Left colon (tissue), 2 donors: Measurements from ENCODE around the gene COL25A1. TPM values are rescaled to one million over a fixed set of nuclear protein-coding genes. Genes with fewer than 3 reads are reported as not detected.
"Not testable (repeated sequence)": the region's sequence is repeated elsewhere in the genome, so short reads cannot be mapped to it uniquely, and the experiment has no call there.

Experiments used
- ATAC-seq: fragments of 200-7000 bp; cut with Tn5 transposase; one replicate; pipeline ENCODE4 v1.9.1; 2020; ENCODE audit warnings: mild to moderate bottlenecking, moderate library complexity
- DNase-seq, 2 donors: peaks; one replicate each; pipeline ENCODE4 v3.0.0-alpha.2; 2020
- intact Hi-C, 2 donors: fragments of 100-400 bp; cut with DNase I in 1 of 2; cut with micrococcal nuclease in 1 of 2; formaldehyde crosslinking; loops; one replicate each; pipeline versions ENCODE4 v1.11.2 to v1.14.0; 2022; cut with DNase I, micrococcal nuclease
- total RNA-seq, 2 donors: library from RNA; stranded (reverse); fragmentation: NEBNext Ultra II Directional; extraction: Animal tissue kit (Norgen Biotek cat#: 25700); gene quantifications; one replicate each; pipeline ENCODE4 v1.2.1, GENCODE V29; 2021
- donor health status: DM: no; HTN: no; CAD: no.
- donor health status: DM: yes; HTN: yes; CAD: no.

Gene COL25A1
- total RNA-seq, 2 donors from 2014 or later, result 0.42 to 0.43 TPM

GRCh38 chr4:109009909-109010308 lies 292.5 kb downstream of the COL25A1 start:
- intact Hi-C loops, result no loop called here

DNA sequence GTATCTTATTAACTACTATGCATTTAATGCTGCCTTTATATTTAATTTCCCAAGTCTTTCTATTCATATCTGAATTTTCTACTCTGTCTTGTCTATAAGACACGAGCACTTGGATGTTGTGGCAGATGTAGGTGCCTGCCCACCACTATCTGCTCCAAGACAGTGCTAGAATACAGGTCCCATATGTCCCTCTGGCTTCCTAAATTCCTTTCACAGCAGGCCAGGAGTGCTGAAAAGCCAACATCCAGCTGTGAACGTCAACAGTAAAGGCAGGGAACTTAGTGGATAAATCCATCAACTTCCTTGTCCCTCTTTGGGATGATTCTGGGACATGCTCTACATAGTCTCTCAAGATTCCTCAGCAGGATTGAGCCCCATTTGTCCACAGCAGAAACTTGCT lies 294.5 kb downstream of the COL25A1 start:
- no peak for DNase-seq
- no peak for ATAC-seq
- intact Hi-C loops, result no loop called here

More at GRCh38 chr4:109009909-109010308, 292.5 kb downstream of the COL25A1 start:
- DNase-seq (no peak), ATAC-seq (no peak)

GRCh38 chr4:109005523-109005922 lies 296.9 kb downstream of the COL25A1 start:
- no peak for DNase-seq
- ATAC-seq, result no peak
- intact Hi-C loops, result no loop called here

DNA sequence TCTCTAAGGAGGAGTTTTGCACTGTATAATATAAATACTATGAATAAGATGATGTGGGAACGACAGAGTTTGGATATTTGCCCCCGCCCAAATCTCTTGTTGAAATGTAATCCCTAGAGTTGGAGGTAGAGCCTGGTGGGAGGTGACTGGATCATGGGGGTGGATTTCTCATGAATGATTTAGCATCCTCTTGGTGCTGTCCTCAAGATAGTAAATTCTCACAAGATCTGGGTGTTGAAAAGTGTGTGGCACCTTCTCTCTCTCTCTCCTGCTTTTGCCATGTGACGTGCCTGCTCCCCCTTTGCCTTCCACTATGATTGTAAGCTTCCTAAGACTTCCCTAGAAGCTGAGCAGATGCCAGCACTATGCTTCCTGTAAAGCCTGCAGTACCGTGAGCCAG lies 298.0 kb downstream of the COL25A1 start:
- DNase-seq (no peak), ATAC-seq (no peak)
- intact Hi-C loops, result no loop called here

DNA sequence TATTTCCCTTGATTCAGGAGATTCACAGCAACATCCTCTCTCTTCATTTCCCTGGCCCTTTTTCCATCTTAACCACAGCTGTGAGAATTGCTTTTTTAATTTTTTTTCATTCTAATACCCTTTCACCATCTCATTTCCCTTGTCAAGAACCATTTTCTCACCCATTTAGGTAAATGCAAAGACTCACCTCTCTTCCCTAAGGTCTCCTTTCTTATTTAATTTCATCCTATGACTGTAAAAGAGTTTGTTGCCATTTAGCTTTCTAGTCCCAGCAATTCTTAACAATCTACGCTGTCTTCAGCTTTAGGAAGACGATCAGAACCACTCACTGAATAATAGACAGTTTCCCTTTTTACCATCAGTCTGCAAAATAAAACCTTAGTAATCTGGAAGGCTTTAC lies 298.5 kb downstream of the COL25A1 start:
- no peak for ATAC-seq
- DNase-seq, result no peak

GRCh38 chr4:108991551-108992328 lies 310.7 kb downstream of the COL25A1 start:
- ATAC-seq (no peak), DNase-seq (no peak)
- intact Hi-C loops, result no loop called here

More for the DNA sequence above, 298.5 kb downstream of the COL25A1 start:
- intact Hi-C loops, result no loop called here

DNA sequence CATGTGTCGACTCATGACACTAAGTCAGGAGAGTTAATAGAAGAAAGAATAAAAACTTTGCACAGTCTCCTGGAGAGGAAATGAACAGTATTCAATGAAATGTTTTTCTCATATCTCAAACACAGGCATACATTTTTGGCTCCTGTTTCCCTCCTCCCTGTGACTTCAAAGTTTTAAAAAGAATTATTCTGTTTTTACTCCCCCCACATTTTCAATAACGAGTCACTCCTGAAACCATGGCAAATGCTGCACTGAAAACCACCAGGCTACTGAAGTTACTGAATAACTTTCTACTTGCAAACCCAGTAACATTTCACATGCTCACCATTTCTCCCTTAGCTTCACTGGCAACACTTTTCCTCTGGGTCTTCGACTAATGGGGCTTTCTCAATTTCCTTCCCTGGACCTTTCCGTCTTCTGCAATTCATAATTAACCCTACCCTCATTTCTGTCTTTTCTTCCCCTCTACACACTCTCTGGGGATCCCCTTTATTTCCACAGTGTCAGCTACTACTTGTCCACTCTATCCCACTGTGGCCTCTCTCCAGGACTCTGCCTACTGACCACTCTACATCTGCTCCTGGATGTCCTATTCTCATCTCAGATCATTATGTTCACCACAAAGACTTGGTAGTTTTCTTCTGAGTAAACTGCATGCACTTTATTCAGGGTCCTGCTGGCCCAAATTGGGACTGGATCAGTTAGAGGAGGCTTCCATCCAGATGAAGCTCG lies 313.8 kb downstream of the COL25A1 start:
- ATAC-seq, result no peak
- intact Hi-C loops, result no loop called here
- no peak for DNase-seq

DNA sequence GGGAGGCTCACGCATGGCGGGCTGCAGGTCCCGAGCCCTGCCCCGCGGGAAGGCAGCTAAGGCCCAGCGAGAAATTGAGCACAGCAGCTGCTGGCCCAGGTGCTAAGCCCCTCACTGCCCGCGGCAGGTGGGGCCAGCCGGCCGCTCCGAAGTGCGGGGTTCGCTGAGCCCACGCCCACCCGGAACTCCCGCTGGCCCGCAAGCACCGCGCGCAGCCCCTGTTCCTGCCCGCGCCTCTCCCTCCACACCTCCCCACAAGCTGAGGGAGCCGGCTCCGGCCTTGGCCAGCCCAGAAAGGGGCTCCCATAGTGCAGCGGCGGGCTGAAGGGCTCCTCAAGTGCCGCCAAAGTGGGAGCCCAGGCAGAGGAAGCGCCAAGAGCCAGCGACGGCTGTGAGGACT lies 318.0 kb downstream of the COL25A1 start:
- intact Hi-C loops, DNase-seq, ATAC-seq: not testable (repeated sequence)

DNA sequence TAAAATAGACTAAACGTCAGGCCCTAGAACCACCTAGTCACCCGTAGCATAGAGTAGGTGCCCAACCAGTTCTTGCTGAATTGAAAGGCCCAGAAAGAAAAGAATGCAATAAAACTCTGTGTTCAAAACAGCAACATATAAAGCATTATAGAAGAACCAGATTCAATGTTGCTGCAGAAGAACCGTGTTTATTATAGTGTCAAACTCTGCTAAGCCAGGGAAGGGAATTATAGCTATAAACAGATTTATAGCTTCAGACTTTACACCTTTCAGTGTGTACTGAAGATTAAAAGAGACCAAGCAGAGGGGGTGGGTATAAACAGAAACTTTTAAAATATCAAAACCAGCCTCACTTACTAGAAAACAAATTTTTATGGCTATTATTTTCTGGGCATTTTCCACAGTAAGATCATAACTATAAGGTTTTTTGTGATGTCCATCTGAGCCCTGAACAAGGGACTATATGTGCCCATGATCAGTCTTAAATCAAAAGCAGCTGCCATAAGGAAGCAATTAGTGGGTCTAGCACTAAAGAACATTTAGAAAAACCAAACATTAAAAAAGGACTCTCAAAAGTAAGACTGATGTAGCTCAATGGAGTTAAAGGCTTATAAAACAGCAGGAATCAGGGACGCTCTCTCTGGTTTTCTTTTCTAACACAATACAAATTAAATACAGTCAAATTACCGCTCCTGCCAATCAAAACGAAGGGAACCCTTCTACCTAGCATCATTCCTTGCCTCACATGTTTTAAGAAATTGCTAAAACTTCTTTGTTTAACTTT lies 319.9 kb downstream of the COL25A1 start:
- ATAC-seq (peak; percentile 98), DNase-seq (no peak)
- intact Hi-C loops, result no loop called here

DNA sequence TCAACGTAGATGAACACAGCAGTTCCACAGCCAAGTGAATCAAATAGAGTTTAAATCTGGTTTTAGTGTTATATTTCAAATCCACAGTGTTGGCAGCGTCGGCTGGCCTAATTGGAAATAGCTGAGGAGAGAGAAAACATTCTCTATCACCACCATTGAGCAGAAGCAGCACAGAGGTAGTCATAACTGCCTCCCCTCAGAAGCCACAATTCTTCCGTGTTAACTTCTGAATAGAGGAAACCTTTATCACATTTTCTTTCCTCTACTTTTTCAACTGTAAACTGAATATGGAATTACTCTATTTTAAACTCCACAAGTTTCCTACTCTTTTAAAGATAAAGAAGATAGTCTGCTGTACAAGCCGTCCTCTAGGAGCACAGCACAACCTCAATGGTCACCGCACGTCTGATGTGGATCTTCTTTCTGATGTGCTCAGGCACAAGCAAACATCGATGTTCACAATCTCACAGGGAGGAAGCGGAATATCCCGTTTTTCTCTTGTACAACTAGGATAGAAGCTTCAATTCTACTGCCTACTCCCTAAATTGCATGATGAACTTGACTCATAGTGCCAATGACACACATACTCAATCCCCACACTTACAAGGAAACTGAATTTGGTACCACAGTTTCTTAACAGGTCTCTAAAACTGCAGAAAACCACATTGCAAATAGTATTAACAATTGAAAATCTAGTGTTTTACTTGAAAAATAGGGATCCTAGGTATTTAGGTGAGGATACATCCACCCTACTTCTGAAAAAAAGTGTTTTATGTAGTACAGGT lies 321.8 kb downstream of the COL25A1 start:
- ATAC-seq (no peak), DNase-seq (no peak)
- intact Hi-C loops, result no loop called here

DNA sequence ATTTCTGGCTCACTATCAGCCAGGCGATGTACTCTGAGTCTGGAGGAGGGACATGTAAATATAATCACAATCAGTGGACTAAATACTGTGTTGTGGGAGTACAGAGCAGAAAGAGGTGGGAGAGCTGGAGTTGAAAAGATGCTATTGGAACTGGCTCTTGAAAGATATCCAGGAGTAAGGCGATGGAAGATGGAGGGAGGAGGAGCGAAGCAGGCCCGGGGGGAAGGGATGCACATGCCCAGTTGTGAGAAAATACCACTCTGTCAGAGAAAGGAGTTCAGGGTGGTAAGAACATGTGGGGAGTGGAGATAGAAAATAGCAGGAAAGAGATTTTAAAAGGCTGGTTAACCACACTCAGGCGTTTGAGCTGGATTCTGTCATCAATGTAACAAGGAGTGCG lies 322.7 kb downstream of the COL25A1 start:
- intact Hi-C loops, result no loop called here
- DNase-seq (no peak), ATAC-seq (no peak)

- DNase-seq, result no peak
- ATAC-seq, result no peak
- intact Hi-C loops, result no loop called here
Measured at GRCh38 chr4:108978066-108978465, 324.4 kb downstream of the COL25A1 start.

GRCh38 chr4:108972613-108973283 lies 329.7 kb downstream of the COL25A1 start:
- DNase-seq (no peak), ATAC-seq (no peak)

GRCh38 chr4:108971473-108971872 lies 331.0 kb downstream of the COL25A1 start:
- ATAC-seq (no peak), DNase-seq (no peak)
- intact Hi-C loops, result no loop called here

More at GRCh38 chr4:108972613-108973283, 329.7 kb downstream of the COL25A1 start:
- intact Hi-C loops, result no loop called here

GRCh38 chr4:108965472-108966076 lies 336.9 kb downstream of the COL25A1 start:
- DNase-seq, result no peak
- intact Hi-C loops, result no loop called here
- no peak for ATAC-seq

DNA sequence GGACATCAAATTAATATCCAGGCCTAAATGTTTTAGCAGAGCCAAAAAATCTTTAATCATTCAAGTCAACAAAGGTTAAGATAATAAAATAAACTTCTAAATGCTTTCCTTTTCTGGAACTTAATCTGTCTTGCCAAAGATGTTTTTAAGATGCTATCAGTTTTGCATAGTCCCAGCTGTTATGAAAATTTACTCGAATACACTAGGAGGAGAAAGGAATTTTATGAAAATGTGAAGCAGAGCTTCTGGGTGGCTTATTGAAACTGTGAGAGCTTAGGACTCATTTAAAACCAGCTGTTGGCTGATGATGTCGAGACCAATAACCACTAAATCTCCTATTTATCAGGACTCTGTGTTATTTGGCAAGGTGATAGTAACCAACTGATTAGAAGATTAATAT lies 337.4 kb downstream of the COL25A1 start:
- intact Hi-C loops, result no loop called here
- no peak for DNase-seq
- ATAC-seq, result no peak

- no peak for DNase-seq
- intact Hi-C loops, result no loop called here
- ATAC-seq, result no peak
Measured at GRCh38 chr4:108963910-108964309, 338.5 kb downstream of the COL25A1 start.

DNA sequence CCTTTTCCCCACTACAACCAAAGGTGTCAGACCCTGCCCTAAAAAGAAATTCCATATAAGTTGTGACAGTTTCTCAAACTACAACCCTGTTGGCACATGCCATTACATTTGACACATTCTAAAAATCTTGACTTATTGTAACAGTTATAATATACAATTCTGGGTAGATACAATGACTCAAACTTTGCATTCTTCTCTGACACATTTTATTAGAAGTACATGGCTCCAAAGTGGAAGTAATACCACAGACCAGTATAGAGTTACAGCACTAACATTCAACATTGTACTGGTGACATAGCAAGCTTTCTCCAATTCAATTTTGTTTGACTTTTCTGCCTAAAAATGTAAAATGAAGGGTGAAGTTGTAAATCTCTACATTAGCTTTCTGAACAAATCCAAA lies 343.0 kb downstream of the COL25A1 start:
- no peak for ATAC-seq

More for the DNA sequence above, 343.0 kb downstream of the COL25A1 start:
- DNase-seq, result no peak
- intact Hi-C loops, result no loop called here
